ENCODE data around the gene RGS19.

RGS19 gene

DNA sequence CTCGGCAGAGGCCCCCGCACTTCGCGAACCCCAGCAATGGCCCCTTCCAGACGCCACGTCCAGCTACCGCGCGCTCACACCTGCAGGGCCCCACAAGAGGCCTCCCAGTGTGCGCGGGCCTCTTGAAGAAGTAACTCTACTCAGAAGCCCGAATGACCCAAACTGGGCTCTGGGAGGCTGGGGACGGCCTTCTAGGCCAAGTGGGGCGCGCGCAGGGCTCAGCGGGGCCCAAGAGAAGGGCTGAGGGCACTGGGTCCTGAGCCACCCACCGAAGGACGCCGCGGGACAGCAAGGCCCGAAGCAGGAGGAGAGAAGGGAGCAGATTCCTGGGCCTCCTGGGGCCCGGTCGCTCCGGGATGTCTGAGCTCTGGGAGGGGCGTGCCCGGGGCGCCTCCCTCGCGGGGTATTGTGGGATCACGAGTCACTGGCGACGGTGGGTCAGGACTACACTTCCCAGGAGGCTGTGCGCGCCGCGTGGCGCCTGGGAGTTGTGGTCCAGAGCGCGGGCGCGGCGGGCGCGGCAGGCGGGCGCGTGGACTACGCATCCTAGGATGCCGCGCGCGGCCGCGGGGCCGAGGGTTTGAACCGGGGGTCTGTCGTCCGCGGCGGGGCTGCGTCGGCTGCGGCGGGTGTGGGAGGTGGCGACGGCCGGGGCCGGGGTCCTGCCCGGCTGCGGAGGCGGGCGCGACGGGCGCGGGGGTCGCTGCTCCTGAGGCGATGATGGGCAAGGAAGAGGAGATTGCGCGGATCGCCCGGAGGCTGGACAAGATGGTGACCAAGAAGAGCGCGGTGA is 16.5 kb downstream of the RGS19 start, which contains the start of gene TCEA2:
Gene TCEA2 (plus strand): TSS at position 603 of the 793 bp plus-strand sequence. CDS start 115 bp downstream, at position 718.
- DNase-seq = peak; percentile 95

DNA sequence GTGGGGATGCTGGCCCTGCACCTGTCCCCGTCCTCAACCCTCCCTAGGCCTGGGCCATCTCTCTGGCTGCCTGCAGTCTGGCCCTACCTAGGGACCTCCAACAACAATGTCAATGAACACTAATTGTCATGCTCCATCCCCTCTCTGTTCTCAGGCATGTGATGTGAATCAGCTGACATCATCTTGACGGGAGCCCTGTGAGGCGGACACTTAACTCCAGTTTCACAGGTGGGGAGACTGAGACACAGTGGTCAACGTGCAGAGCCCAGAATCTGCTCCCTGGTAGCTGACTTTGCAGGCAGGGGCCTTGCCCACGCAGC is 17.1 kb downstream of the RGS19 start:
- DNase-seq = no peak

- no peak for DNase-seq
These were observed 20.8 kb downstream of the RGS19 start for GRCh38 chr20:64058536-64058935.

DNA sequence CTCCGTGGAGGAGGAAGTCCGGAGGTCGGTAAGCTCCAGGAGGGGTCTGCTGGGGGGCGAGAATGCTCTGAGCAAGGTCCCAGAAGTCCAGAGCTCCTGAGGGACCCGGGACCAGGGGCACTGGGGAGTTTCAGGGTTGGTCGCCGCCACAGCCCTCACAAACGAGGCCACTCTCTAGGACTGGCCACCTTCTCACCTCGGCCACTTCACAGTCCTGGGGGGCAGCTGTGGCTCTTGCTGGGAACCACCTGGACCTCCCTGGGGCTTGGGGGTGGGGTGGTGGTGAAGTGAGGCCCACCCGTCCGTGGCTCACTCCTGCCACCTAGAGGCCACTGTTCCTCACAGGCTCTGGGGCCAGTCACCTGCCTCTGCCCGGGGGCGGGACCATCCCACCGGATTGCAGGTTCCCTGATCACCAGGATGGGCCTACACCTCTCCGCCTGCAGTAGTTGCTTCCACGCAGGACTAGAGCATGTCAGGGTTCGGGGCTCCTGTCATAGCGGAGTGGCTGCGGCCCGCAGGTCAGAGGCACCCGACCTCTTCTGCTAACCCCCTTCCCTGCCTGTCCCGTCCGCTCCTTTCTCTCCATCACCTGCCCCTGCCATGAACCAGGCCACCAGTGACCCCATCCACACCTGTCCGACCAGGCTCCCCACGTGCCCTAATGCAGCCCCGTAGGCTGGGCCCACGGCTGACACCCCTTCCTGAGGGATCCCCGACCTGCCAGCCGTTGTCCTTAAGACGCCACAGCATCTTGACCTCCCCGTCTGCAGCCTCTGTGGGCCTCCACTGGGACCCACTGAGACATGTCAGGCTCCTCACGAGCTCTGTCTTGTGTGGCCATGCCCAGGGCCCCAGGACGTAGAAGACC is 21.5 kb downstream of the RGS19 start:
- peak; percentile 80 to 85 for DNase-seq

- DNase-seq = no peak
These were observed 22.3 kb downstream of the RGS19 start for GRCh38 chr20:64056889-64057627.

DNA sequence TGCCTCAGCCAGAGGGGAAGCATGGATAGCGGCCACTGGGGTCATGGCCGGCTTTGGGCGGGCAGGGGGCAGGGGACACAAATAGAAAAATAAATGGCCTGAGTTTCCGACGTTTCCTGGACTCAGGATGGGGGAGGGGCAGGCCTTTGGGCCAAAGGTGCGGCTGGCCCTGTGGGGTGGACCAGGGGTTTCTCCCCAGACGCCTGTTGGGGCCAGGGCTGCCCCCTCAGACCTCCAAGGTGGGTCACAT is 22.8 kb downstream of the RGS19 start:
- DNase-seq = no peak

DNA sequence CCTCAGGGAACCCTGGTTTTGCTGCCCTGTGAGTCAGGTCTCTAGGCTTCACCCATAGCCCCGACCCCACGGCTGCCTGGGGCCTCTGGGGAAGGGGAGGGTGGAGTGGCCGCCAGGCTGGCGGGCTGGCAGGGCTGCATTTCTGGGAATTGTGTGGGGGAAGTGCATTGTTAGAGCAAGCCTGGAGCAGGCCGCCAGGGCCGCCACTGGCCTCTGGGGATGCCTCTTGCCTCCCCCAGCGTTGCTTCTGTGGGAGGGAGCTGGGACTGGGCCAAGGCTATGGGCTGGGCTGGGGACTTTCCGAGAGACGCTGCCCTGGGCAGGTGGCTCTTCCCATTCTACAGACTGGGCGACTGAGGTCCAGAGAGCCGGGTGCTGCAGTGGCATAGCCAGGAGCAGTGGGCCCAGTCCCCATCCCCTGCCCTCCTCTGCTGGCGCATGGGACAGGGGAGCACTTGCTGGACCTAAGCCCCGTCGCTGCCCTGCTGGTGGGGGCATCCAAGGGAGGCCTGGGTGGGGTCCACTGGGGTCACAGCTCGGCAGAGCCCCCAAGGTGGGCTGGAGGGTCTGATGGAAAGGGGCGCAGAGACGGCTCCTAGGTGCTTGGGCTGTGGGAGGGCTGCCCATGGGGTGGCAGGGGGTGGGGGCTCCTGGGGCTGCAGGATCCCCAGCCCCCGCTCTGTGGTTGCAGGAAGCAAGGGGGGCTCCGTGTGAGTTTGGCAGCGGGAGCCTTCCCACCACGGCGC is 23.3 kb downstream of the RGS19 start:
- DNase-seq = no peak

- DNase-seq = no peak
These were observed 23.9 kb downstream of the RGS19 start for GRCh38 chr20:64055396-64055892.

- no peak for DNase-seq
These were observed 25.3 kb downstream of the RGS19 start for GRCh38 chr20:64053841-64054661.

GRCh38 chr20:64052987-64053840 is 26.1 kb downstream of the RGS19 start:
- no peak for DNase-seq

GRCh38 chr20:64052326-64052722 is 27.0 kb downstream of the RGS19 start:
- DNase-seq = no peak

GRCh38 chr20:64051561-64052325 is 27.6 kb downstream of the RGS19 start:
- no peak for DNase-seq

DNA sequence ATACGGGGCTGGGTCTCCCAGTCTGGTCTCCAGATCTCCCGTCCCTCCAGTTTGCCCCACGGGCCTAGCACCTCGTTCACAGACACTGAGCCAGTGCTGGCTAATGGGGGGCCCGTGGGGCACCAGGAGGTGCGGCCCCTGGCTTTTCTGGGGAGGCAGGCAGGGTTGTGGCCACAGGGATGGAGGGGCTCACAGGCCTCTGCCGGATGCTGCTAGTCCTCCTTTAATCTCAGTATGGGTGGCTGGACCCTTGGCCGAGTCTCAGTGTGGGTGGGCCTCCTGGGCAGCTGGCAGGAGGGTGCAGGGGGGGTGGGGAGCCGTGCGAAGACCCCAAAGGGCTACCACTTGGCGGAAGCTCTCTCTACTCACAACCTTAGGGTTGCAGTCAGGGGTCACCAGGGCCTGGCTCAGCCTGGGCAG is 28.3 kb downstream of the RGS19 start:
- DNase-seq = no peak

DNA sequence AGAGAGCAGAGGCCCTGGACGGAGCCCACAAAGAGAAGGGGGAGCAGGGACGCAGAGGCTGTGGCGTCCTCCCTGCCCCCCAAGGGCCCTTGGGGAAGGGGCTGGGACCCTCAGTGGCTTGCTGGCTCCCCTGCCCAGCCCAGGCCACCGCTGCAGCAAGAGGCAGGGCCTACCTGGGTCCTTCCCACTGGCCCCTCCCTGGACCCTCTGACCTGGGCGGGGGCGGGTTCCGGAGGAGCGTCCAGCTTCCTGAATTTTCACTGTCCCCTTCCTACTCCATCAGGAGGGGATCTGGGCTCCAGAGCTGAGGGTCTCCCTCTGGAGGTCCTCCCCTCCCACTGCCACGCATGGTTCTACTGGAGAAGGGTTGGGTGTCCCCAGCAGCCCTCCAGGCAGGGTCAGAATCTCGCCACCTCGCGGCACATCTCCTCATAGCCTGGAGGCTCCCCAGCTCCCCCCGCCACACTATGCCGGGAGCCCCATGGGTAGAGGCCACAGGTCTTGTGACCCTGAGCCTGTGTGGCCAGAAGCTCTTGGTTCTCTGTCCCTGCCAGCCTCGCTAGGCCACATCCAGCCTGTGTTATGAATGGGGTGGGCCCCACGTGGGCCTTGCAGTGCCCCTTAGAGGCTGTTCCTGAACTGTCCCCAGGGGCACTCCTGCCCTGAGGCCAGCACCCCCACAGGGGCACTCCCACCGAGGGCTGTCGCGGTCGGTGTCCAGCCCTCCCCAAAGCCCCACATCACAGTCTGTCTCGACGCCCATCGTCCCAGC is 28.9 kb downstream of the RGS19 start:
- DNase-seq = no peak

DNA sequence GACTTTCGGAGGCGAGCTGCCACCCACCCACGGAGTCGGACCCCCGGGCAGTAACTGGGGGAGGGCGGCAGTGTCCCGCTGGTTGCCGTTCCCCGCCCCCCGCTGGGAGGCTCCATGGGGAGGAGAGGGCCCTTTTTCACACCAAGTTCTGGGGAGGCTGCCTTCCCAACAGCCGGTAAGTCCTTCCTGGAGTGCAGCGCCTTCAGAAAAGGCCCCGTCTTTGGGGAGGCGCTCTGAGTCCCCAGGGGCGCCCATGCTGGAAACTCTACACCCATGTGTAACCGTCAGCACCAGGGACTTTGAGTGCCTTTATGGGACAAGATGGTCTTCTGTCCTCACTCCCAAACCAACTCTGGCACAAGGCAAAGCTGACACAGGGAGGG is 29.4 kb downstream of the RGS19 start:
- DNase-seq = no peak

GRCh38 chr20:64049060-64049877 is 30.0 kb downstream of the RGS19 start, which contains the start of gene SOX18:
SOX18 (minus strand) TSS chr20:64049639; CDS start chr20:64049516, 123 bp downstream.
- DNase-seq = no peak

DNA sequence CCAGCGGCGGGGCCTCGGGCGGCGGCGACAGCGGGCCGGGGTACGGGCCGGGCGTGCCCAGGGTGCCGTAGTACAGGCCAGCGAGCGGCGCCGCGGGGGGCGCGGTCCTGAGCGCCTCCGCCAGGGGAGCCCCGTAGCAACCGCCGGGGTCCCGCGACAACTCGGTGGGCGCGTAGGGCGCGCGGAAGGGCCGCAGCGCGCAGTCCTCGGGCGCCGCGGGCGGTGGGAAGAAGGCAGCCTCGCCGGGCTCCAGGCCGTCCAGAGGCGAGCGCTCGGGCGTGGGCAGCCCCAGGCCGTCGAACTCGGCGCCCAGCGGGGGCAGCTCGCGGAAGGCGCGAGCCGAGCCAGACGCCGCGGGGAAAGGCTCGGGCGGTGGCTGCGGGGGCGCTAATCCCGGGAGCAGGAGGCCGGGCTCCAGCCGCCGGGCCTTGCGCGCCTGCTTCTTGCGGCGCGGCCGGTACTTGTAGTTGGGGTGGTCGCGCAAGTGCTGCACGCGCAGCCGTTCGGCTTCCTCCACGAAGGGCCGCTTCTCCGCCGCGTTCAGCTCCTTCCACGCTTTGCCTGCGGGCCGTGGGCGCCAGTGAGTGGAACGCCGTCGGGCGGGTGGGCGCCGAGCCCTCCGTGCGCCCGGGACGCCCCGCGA is 30.8 kb downstream of the RGS19 start:
- no peak for DNase-seq

GRCh38 chr20:64047968-64048401 is 31.3 kb downstream of the RGS19 start:
- no peak for DNase-seq
